SH-SY5Y (cell line): Measurements from ENCODE around the gene KNOP1.

Source experiments
- GATA2 ChIP-seq: IDR thresholded peaks from 2 replicates; pipeline ENCODE4 v1.6.1; 2011; ENCODE audit warnings: mild to moderate bottlenecking, low read depth, low read length
- GATA3 ChIP-seq: IDR thresholded peaks from 2 replicates; pipeline ENCODE4 v1.6.1; 2011; ENCODE audit warnings: low read depth, mild to moderate bottlenecking, low read length, moderate library complexity

- TF ChIP-seq GATA2 (no peak), GATA3 (no peak)
Observed at GRCh38 chr16:19743816-19744159, 25.8 kb upstream of the KNOP1 start.
